PC-3 (cell line): ENCODE measurements around the gene TMEM130. TPM values are rescaled to one million over a fixed set of nuclear protein-coding genes. Genes with fewer than 3 reads are reported as not detected.
"Not testable (repeated sequence)": the region's sequence is repeated elsewhere in the genome, so short reads cannot be mapped to it uniquely, and the experiment has no call there.

Source experiments
- ATAC-seq: fragments of 200-7000 bp; cut with Tn5 transposase; 2 replicates; pipeline ENCODE4 v1.9.1; 2020; ENCODE audit warnings: mild to moderate bottlenecking, moderate library complexity
- BruUV-seq: library from RNA; stranded (reverse); fragments of 400-500 nt; replicated peaks from 2 replicates; lab custom pipeline; 2021; lab: Mats Ljungman, UMichigan
- CTCF ChIA-PET: fragments of 300-600 bp; sonication (Branson Sonifier 250); formaldehyde crosslinking; loops from one replicate; lab custom pipeline; 2022; ENCODE audit warnings: antibody characterized with exemption; lab: Charles Lee
- POLR2A ChIA-PET: fragments of 300-600 bp; sonication (Branson Sonifier 250); formaldehyde crosslinking; loops from one replicate; lab custom pipeline; 2022; ENCODE audit warnings: antibody characterized with exemption; ENCODE audit not compliant: unreplicated experiment; lab: Charles Lee
- DNase-seq: peaks from one replicate; pipeline ENCODE4 v3.0.0-alpha.2; 2015
- H2AFZ ChIP-seq: fragments of 300-600 bp; sonication (generic); 2 replicates; pipeline ENCODE4 v1.6.0; 2016; ENCODE audit warnings: antibody characterized with exemption, low read length
- H3F3A ChIP-seq: fragments of 300-600 bp; sonication (generic); one replicate; pipeline ENCODE4 v1.6.0; 2017; ENCODE audit warnings: antibody characterized with exemption, low read length, control low read depth, mild to moderate bottlenecking; ENCODE audit not compliant: unreplicated experiment
- H3K27ac ChIP-seq: fragments of 300-600 bp; sonication (generic); 2 replicates; pipeline ENCODE4 v1.5.1; 2016; ENCODE audit warnings: mild to moderate bottlenecking, low read length
- H3K27me3 ChIP-seq: fragments of 300-600 bp; sonication (generic); 2 replicates; pipeline ENCODE4 v1.6.1; 2016; ENCODE audit warnings: low read length, mixed read lengths
- H3K36me3 ChIP-seq: fragments of 300-600 bp; sonication (generic); 2 replicates; pipeline ENCODE4 v1.6.1; 2016; ENCODE audit warnings: low read depth, mixed run types, low read length, mixed read lengths
- H3K4me1 ChIP-seq: fragments of 300-600 bp; sonication (generic); 2 replicates; pipeline ENCODE4 v1.5.1; 2016; ENCODE audit warnings: low read length; ENCODE audit not compliant: insufficient read depth
- H3K4me2 ChIP-seq: fragments of 300-600 bp; sonication (generic); 2 replicates; pipeline ENCODE4 v1.6.0; 2016; ENCODE audit warnings: low read length
- H3K4me3 ChIP-seq: fragments of 300-600 bp; sonication (generic); 2 replicates; pipeline ENCODE4 v1.5.1; 2016; ENCODE audit warnings: mild to moderate bottlenecking, low read length, mixed read lengths
- H3K79me2 ChIP-seq: fragments of 300-600 bp; sonication (generic); 2 replicates; pipeline ENCODE4 v1.6.1; 2017; ENCODE audit warnings: low read length, mixed read lengths
- H3K9ac ChIP-seq: fragments of 300-600 bp; sonication (generic); 2 replicates; pipeline ENCODE4 v1.6.0; 2016; ENCODE audit warnings: mild to moderate bottlenecking, low read length
- H3K9me2 ChIP-seq: fragments of 300-600 bp; sonication (generic); replicated peaks from 2 replicates; pipeline ENCODE4 v1.6.1; 2016; ENCODE audit warnings: mixed run types, low read length, mixed read lengths
- H3K9me3 ChIP-seq: fragments of 300-600 bp; sonication (generic); 2 replicates; pipeline ENCODE4 v1.6.1; 2016; ENCODE audit warnings: low read length, mixed read lengths
- H4K20me1 ChIP-seq: fragments of 300-600 bp; sonication (generic); 2 replicates; pipeline ENCODE4 v1.6.1; 2016; ENCODE audit warnings: low read length, mixed read lengths
- CTCF ChIP-seq: fragments of 300-600 bp; sonication (generic); conservative IDR thresholded peaks from 2 replicates; pipeline ENCODE4 v1.5.1; 2017; ENCODE audit warnings: antibody characterized with exemption, low read depth, mild to moderate bottlenecking, low read length
- EZH2 ChIP-seq: fragments of 300-600 bp; sonication (generic); IDR thresholded peaks from one replicate; pipeline ENCODE4 v1.6.1; 2017; ENCODE audit warnings: antibody characterized with exemption, mild to moderate bottlenecking, low read length; ENCODE audit not compliant: unreplicated experiment
- EZH2phosphoT487 ChIP-seq: fragments of 300-600 bp; sonication (generic); IDR thresholded peaks from 2 replicates; pipeline ENCODE4 v1.6.1; 2018; ENCODE audit warnings: mild to moderate bottlenecking, antibody characterized with exemption, low read length, borderline replicate concordance
- intact Hi-C: fragments of 100-400 bp; cut with micrococcal nuclease; formaldehyde crosslinking; loops from 2 replicates; pipeline ENCODE4 v1.9.0; 2023
- total RNA-seq: library from RNA; depleted of rRNA; stranded (reverse); fragments of >200 nt; gene quantifications from 2 replicates; pipeline ENCODE4 v1.2.3, GENCODE V29; 2014

The TMEM130 gene
- total RNA-seq, 1 experiment from 2014 or later = not detected

GRCh38 chr7:98874942-98875341 lies 5.1 kb upstream of the TMEM130 start:
- CTCF ChIA-PET = interaction anchor here (0.7 kb wide), 1 partner anchor 70 kb away, joined by 3 read pairs; no protein-coding TSS in a partner anchor
- DNase-seq (no peak), ATAC-seq (no peak)
- H4K20me1 ChIP-seq = no peaks in the 10 kb centered on the region
- H3K27ac ChIP-seq = no peak overlapping the region
- no peak overlapping the region for H2AFZ ChIP-seq
- H3K9me2 ChIP-seq = no peaks in the 10 kb centered on the region
- no peaks in the 10 kb centered on the region for H3K9me3 ChIP-seq
- intact Hi-C loops = no loop called here
- POLR2A ChIA-PET = no interaction called here
- peaks cover 2% of the 10 kb centered on the region for H3K4me1 ChIP-seq
- no TSS peak for BruUV-seq
- no peak overlapping the region for H3K9ac ChIP-seq
- H3K27me3 ChIP-seq = no peaks in the 10 kb centered on the region
- no peak overlapping the region for H3K4me3 ChIP-seq
- TF ChIP-seq CTCF = no peak
- TF ChIP-seq EZH2phosphoT487 = no peak
- no peak for TF ChIP-seq EZH2
- H3K4me2 ChIP-seq = no peak overlapping the region
- H3F3A ChIP-seq = no peaks in the 10 kb centered on the region
- no peaks in the 10 kb centered on the region for H3K36me3 ChIP-seq
- H3K79me2 ChIP-seq = peaks cover 14% of the 10 kb centered on the region

GRCh38 chr7:98873610-98874009 lies 3.8 kb upstream of the TMEM130 start:
- H3K27ac ChIP-seq, CTCF ChIA-PET, BruUV-seq, H3K4me1 ChIP-seq, H3K9me3 ChIP-seq, H3K4me2 ChIP-seq, H3K79me2 ChIP-seq, H3K4me3 ChIP-seq, H3K9me2 ChIP-seq, POLR2A ChIA-PET, H3K27me3 ChIP-seq, ATAC-seq, H3F3A ChIP-seq, H4K20me1 ChIP-seq, H3K9ac ChIP-seq, intact Hi-C loops, DNase-seq, H2AFZ ChIP-seq, H3K36me3 ChIP-seq: not testable (repeated sequence)

GRCh38 chr7:98872328-98872924 lies 2.6 kb upstream of the TMEM130 start:
- Histone ChIP-seq H3K79me2 (no peaks in the 10 kb centered on the region), H3K4me2 (no peak overlapping the region), H3K9me3 (no peaks in the 10 kb centered on the region), H3F3A (no peaks in the 10 kb centered on the region), H3K9ac (no peak overlapping the region), H3K9me2 (no peaks in the 10 kb centered on the region), H3K4me1 (no peaks in the 10 kb centered on the region), H3K36me3 (no peaks in the 10 kb centered on the region), H3K4me3 (no peak overlapping the region), H4K20me1 (no peaks in the 10 kb centered on the region), H3K27me3 (no peaks in the 10 kb centered on the region), H3K27ac (no peak overlapping the region), H2AFZ (no peak overlapping the region)
- ChIA-PET CTCF (interaction anchor here (0.7 kb wide), 1 partner anchor 20 kb away, joined by 5 read pairs; no protein-coding TSS in a partner anchor), POLR2A (no interaction called here)
- TF ChIP-seq EZH2 (no peak), CTCF (peak; percentile 40; the same call in 1 of the 2 replicates)
- ATAC-seq (peak; percentile 45), DNase-seq (peak; percentile 39)
- no TSS peak for BruUV-seq
- intact Hi-C loops = no loop called here
